HUES48 (cell line): ENCODE results near the gene ANP32A.

ENCODE experiments used
- H3K27ac ChIP-seq: one replicate; pipeline ENCODE4 v1.7.0; 2013; ENCODE audit warnings: low read depth, low read length, inconsistent platforms
- H3K27me3 ChIP-seq: 2 replicates; pipeline ENCODE4 v1.6.1; 2013; ENCODE audit warnings: mild to moderate bottlenecking, low read length; ENCODE audit not compliant: control insufficient read depth, insufficient read depth
- H3K36me3 ChIP-seq: 2 replicates; pipeline ENCODE4 v1.6.1; 2013; ENCODE audit warnings: low read length; ENCODE audit not compliant: control insufficient read depth, insufficient read depth
- H3K4me1 ChIP-seq: 2 replicates; pipeline ENCODE4 v1.6.1; 2013; ENCODE audit warnings: mild to moderate bottlenecking, low read length; ENCODE audit not compliant: control insufficient read depth, insufficient read depth
- H3K4me3 ChIP-seq: 2 replicates; pipeline ENCODE4 v1.5.1; 2013; ENCODE audit warnings: mild to moderate bottlenecking, low read depth, low read length
- H3K9ac ChIP-seq: 2 replicates; pipeline ENCODE4 v1.6.1; 2013; ENCODE audit warnings: mild to moderate bottlenecking, low read depth, low read length, moderate library complexity
- H3K9me3 ChIP-seq: 2 replicates; pipeline ENCODE4 v1.6.1; 2013; ENCODE audit warnings: low read length; ENCODE audit not compliant: control insufficient read depth, insufficient read depth

The ANP32A gene

DNA sequence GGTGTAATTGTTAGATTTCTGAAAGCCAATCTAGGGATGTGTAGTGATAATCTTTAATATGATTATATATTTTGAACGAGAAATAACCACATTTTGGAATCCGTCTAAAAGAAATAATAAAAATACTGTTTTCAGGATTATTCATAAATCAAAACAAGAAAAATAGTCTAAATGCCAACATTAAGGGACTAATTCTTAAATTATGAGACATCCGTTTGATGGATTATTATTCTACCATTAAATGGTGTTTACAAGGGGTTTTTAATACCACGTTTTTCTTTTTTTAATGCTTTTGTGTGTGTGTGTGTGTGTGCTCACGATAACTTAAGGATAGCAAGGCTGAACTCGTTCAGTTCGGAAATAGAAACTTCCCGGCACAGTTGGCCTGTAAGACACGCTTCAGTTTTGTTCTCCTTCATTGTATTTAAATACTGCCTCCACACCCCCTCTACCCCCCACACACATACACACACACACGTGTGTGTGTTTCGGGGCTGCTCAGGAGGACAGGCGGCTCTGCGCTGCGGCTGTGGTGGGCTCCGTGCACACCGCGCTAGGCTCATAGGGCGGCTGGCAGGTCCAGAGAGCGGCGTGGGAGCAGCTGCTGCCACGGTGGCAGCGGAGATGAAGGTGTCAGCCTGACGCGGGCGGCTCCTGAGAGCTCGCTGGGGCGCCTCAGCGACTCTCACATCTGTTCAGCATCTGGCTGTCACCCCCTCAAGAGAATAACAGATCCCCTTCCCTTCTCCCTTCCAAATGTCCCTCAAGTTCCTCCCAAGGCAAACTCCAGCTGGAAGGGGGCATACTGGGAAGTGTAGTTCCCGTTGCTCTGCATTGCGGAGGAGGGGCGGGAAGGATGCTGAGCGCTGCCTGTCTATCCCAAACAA is 23.0 kb upstream of the ANP32A start:
- H3K27me3 ChIP-seq, result peaks cover 15% of the 10 kb centered on the region
- 0 out of 2 replicates have a peak, but pooled peaks cover 7% of the 10 kb centered on the region for H3K4me1 ChIP-seq
- H3K27ac ChIP-seq, result no peak overlapping the region
- H3K4me3 ChIP-seq, result peak overlapping the region; percentile 74
- H3K36me3 ChIP-seq, result no peaks in the 10 kb centered on the region
- no peaks in the 10 kb centered on the region for H3K9me3 ChIP-seq
- H3K9ac ChIP-seq, result no peak overlapping the region

DNA sequence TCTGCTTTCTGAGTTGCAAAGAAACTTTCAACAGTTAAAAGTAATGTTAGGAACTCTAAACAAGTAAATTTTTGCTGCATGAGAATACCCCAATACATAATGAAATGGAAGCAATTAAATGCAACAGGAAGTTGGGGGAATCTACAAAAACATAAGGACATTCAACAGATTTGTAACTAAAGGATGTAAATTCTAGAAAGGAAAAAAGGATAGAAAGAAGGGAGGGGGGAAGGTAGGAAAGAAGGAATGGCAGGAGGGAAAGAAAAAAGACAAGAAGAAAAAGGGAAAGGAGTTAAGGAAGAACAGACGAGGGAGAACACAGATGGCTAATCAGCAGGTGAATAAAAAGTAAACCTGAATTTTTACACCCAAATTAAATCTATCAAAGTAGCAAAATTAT is 22.3 kb upstream of the ANP32A start:
- Histone ChIP-seq H3K4me3 (no peak overlapping the region), H3K4me1 (0 out of 2 replicates have a peak, but pooled peaks cover 7% of the 10 kb centered on the region), H3K9me3 (no peaks in the 10 kb centered on the region), H3K27me3 (peaks cover 15% of the 10 kb centered on the region), H3K27ac (no peak overlapping the region), H3K9ac (no peak overlapping the region), H3K36me3 (no peaks in the 10 kb centered on the region)

DNA sequence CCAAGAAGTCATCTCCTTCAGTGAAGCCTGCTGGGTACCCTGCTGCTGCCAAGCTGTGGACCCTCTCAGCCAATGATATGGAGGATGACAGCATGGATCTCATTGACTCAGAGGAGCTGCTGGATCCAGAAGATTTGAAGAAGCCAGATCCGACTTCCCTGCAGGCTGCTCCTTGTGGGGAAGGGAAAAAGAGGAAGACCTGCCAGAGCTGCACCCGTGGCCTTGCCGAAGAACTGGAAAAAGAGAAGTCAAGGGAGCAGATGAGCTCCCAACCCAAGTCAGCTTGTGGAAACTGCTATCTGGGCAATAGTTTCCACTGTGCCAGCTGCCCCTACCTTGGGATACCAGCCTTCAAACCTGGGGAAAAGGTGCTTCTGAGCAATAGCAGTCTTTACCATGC is 13.7 kb upstream of the ANP32A start:
- no peak overlapping the region for H3K27ac ChIP-seq
- no peaks in the 10 kb centered on the region for H3K4me1 ChIP-seq
- no peak overlapping the region for H3K9ac ChIP-seq
- H3K36me3 ChIP-seq, result no peaks in the 10 kb centered on the region
- no peak overlapping the region for H3K4me3 ChIP-seq
- peaks cover 12% of the 10 kb centered on the region; the same call in 1 of the 2 replicates for H3K27me3 ChIP-seq
- H3K9me3 ChIP-seq, result peaks cover 9% of the 10 kb centered on the region; the same call in 1 of the 2 replicates

DNA sequence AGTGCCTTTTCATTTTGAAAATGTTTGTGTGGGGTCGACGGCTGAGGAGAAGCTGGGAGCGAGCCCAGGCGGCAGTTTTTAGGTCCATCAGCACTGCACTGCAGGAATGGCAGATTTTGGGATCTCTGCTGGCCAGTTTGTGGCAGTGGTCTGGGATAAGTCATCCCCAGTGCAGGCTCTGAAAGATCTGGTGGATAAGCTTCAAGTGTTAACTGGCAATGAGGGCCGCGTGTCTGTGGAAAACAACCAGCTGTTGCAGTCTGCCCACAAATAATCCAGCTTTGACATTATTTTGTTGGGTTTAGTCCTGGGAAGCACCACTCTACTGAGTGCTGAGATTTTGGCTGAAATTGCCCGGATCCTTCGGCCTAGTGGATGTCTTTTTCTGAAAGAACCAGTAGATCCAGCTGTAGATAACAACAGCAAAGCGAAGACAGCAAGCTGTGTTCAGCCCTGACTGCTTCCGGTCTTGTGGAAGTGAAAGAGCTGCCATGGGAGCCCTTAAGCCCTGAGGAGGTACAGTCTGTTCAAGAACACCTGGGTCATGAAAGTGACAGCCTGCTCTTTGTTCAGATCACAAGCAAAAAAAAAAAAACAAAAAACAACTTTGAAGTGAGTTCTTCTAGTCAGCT is 13.1 kb upstream of the ANP32A start:
- no peaks in the 10 kb centered on the region for H3K4me1 ChIP-seq
- peaks cover 9% of the 10 kb centered on the region; the same call in 1 of the 2 replicates for H3K9me3 ChIP-seq
- no peak overlapping the region for H3K27ac ChIP-seq
- no peaks in the 10 kb centered on the region for H3K36me3 ChIP-seq
- no peak overlapping the region for H3K9ac ChIP-seq
- no peak overlapping the region for H3K4me3 ChIP-seq
- peaks cover 15% of the 10 kb centered on the region; the same call in 1 of the 2 replicates for H3K27me3 ChIP-seq

DNA sequence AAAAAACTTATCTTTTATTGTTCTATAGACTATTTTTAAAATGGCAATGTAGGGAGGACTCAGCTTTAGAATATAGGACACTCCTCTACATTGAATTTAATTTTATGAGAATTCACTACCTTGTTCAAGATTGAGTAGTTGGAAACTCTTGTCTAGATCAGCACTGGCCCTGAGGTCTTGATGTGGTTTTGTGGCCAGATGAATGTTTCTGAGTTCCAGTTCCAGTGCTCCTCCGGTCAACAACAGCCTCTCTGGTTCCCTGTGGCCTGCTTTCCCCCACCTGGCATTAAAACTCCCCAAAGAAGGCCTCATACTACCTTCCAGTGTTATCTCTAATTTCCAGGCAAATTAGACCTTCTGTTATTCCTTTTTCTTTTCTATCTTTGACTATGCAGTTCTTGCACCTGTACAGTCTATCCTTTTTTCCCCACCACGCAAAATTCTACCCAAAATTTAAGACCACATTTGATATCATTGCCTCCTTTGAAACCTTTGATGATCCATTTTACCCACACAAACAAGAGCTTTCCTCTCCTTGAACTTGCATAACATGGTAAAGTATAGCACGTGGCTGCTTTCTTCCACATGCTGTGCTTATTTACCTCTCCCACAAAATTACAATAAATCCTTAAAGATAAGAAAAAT is 9.6 kb upstream of the ANP32A start:
- H3K9me3 ChIP-seq, result no peaks in the 10 kb centered on the region
- peaks cover 43% of the 10 kb centered on the region for H3K27me3 ChIP-seq
- no peak overlapping the region for H3K27ac ChIP-seq
- no peak overlapping the region for H3K9ac ChIP-seq
- no peak overlapping the region for H3K4me3 ChIP-seq
- H3K4me1 ChIP-seq, result no peaks in the 10 kb centered on the region
- no peaks in the 10 kb centered on the region for H3K36me3 ChIP-seq

DNA sequence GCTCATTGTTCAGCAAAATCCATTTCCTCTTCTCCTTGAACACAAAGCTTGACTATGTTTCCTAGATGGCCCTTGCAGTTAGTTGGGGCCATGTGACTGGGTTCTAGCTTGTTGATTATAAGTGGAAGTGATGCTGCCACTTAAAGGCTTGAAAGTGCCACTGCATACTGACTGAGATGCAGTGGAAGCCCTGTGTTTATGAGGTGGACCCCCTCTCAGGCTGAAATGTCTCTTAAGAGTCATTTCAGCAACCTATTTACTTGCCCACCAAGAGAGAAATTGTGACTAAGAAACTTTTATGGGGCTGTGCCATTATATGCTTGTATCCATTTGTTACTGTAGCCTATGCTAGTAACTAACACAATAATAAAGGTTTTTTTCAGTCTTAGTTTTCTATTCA is 8.4 kb upstream of the ANP32A start:
- H3K36me3 ChIP-seq, result no peaks in the 10 kb centered on the region

DNA sequence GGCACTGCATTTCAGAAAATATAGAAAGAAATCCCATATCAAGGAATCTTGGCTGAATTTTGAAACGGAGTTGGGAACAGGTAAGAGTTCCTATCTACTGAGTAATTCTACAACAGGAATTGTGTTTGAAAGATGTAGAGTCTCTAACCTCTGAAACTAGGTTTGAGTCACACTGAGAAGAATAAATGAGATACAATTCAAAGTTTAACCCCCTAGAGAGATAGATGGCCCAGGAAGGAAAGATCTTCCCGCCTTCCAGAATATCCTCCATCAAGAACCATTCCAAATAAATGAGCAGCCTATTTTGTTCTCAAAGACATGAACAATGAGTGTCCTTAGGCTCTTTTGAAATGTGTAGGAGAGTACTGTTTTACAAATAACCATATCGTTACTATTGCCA is 2.9 kb upstream of the ANP32A start:
- no peak overlapping the region for H3K4me3 ChIP-seq
- no peaks in the 10 kb centered on the region for H3K9me3 ChIP-seq
- no peak overlapping the region for H3K27ac ChIP-seq
- no peaks in the 10 kb centered on the region for H3K36me3 ChIP-seq
- no peak overlapping the region for H3K9ac ChIP-seq
- peaks cover 26% of the 10 kb centered on the region for H3K4me1 ChIP-seq
- H3K27me3 ChIP-seq, result peaks cover 63% of the 10 kb centered on the region

More for the DNA sequence above, 8.4 kb upstream of the ANP32A start:
- 0 out of 2 replicates have a peak, but pooled peaks cover under 1% of the 10 kb centered on the region for H3K4me1 ChIP-seq
- H3K27ac ChIP-seq, result no peak overlapping the region
- no peak overlapping the region for H3K4me3 ChIP-seq
- H3K27me3 ChIP-seq, result peaks cover 51% of the 10 kb centered on the region
- H3K9ac ChIP-seq, result no peak overlapping the region
- H3K9me3 ChIP-seq, result no peaks in the 10 kb centered on the region

DNA sequence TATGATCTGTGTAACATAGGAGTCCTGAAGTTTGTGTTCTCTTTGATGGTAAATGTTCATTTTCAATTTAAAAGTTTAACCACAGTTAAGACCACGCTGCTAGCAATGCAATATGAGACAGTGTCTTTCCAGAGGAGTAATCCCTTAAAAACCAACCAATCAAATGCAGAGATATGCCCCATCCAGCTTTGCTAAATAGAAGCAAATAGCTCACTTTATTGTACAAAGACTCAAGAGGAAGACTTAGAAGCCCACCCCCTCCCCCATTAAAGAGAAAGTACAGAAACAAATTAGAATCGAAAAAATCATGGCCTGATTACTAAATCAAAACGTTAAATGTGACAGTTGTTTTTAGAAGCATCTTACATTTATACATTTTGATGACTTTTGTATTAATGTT is 2.1 kb upstream of the ANP32A start:
- H3K27me3 ChIP-seq, result peaks cover 60% of the 10 kb centered on the region

DNA sequence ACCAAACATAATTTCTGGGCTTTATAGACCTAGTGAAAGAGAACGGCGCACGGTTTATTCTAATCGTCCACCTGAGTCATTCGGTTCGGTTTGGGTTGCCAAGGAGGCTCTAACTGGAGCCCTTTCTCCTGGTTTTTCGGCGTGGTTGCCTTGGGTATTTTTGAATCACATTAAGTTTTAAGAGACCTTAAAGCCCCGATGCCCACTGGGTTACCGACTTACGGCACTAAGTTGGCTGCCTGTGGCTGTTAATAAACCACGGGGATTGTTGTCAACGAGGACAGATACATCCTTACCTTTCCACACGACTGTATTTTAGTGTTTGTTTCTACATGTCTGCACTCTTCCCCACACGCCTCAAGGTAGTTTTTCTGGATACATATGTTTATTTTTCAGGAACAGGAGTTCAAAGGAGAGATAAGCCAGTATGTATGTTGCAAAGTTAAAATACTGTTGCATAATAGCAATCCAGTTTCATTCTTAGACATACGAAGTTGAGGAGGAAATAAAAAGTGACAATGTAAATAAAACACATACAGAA is 1.2 kb upstream of the ANP32A start:
- peak overlapping the region; percentile 64 for H3K27ac ChIP-seq
- peak overlapping the region; percentile 96 for H3K4me3 ChIP-seq
- H3K4me1 ChIP-seq, result peaks cover 27% of the 10 kb centered on the region
- H3K27me3 ChIP-seq, result peaks cover 52% of the 10 kb centered on the region
- no peak overlapping the region for H3K9ac ChIP-seq
- no peaks in the 10 kb centered on the region for H3K9me3 ChIP-seq
- no peaks in the 10 kb centered on the region for H3K36me3 ChIP-seq

More for the DNA sequence above, 2.1 kb upstream of the ANP32A start:
- no peak overlapping the region for H3K9ac ChIP-seq
- no peaks in the 10 kb centered on the region for H3K36me3 ChIP-seq
- no peak overlapping the region for H3K27ac ChIP-seq
- H3K4me1 ChIP-seq, result peaks cover 26% of the 10 kb centered on the region
- H3K9me3 ChIP-seq, result no peaks in the 10 kb centered on the region
- H3K4me3 ChIP-seq, result no peak overlapping the region

DNA sequence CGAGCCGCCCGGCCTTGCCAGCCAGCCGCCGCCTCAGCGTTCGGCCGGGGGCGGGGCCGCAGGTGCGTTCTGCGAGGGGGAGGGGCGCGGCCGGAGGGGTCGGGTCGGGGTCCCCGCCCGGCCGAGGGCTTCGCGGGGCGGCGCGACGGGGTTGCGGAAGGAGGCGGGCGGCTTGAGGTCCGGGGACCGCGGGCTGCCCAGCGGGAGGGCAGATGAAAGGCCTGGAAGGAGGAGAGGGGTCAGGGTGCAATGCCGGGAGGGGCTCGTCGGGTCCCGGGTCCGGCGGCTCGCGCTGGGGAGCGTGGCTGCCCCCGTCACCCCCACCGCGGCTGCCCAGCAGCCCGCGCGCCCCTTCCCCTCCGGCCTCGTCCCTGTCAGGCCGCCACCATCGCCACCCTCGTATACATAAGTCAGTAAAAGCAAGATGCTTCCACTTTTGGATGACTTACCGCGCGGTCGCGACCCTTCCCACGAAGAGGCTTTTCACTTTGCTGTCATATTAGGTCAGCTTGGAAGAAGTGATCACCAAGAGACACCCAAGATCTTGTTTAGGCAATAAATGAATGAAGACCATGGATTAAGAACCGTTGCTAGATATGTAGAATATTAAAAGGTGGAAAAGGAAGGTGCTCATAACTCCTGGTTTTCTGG is 620 bp upstream of the ANP32A start:
- H3K27me3 ChIP-seq, result peaks cover 50% of the 10 kb centered on the region
- no peak overlapping the region for H3K9ac ChIP-seq
- H3K27ac ChIP-seq, result peak overlapping the region; percentile 64
- no peaks in the 10 kb centered on the region for H3K36me3 ChIP-seq
- no peaks in the 10 kb centered on the region for H3K9me3 ChIP-seq
- peak overlapping the region; percentile 96 for H3K4me3 ChIP-seq
- peaks cover 33% of the 10 kb centered on the region for H3K4me1 ChIP-seq
